Placental epithelial cell (primary cell): Measurements from ENCODE around the gene TXNL4B. TPM values are rescaled to one million over a fixed set of nuclear protein-coding genes. Genes with fewer than 3 reads are reported as not detected.

ENCODE experiments used
- total RNA-seq: library from RNA; depleted of rRNA; stranded (reverse); fragments of >200 nt; gene quantifications from 2 replicates; pipeline ENCODE4 v1.2.3, GENCODE V29; 2012

TXNL4B gene
- total RNA-seq: 5.2 and 9.8 TPM in 2 replicates

DNA sequence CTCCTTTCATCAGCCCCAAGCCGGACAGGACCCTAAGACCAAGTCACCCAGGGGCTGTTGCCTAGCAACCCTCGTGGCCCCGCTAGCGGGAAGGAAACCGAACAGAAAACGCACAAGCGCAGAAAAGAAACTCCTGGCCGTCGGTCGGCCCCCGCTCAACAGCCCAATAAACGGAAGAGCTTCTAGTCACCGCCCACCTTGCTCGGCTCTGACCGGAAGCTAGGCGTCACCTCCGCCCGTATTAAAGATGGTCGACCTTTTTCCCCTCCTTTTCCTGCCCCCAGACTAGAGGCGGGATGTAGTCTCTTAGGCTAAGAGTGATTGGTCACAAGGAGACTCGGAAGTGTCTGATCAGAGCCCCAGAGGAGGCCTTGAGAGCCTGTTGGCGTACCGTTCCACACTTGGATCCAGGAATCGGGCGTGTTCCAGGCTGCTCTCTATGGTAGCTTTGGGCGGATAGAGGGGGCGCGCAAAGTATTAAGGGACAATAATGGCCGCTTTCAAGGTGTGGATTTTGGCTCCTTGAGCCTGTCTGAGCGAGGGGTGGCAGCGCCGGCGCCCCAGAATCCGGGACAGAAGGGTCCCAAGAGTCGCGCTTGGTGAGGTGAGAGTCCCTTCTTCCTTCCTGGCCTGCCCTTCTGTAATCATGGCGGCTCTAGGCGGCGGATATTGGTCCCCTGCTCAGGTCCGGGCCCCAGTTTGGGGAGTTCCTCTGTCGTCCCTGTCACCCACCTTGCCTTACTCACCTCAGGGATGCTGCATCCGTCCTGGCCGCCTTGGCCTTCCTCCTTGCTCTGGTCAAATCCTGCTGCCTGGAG is at the start of gene TXNL4B, which contains the start of gene DHX38:
TXNL4B (minus strand) TSS at position 173 of the 818 bp plus-strand sequence. CDS start 2,871 bp downstream, outside the sequence.
DHX38 (plus strand) TSS at position 400 of the 818 bp plus-strand sequence. CDS start 2,311 bp downstream, outside the sequence.

DNA sequence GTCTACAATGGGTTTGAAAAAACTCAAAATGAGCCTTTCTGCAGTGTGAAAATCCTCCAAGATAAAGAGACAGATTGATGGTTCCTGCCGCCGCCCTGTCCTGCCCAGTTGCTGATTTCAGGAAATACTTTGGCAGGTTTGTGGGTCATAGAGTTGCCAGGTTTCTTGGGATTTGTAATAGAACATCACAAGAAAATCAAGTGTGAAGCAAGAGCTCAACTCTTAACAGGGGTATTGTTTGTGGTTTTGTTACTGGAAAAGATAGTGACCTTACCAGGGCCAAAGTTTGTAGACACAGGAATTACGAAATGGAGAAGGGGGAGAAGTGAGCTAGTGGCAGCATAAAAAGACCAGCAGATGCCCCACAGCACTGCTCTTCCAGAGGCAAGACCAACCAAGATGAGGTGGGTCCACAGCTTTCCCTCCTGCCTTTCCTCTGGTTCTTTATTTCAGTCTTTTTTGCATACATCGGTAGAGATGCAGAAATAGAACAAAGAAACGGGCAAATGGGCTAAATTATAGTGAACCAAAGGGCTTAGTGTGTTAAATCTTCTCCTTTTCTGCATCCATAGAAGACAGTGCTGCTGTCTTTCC is 39.1 kb downstream of the TXNL4B start, which contains the start of gene HP:
HP (plus strand) TSS at position 252 of the 594 bp plus-strand sequence; CDS start at position 400, 148 bp downstream.

Other genes with a start within 250 kb of the TXNL4B start
- 14.1 and 17.4 TPM in 2 replicates for gene ATXN1L, start 247.6 kb downstream of the TXNL4B start, total RNA-seq
- 7.4 and 12.2 TPM in 2 replicates for gene ZNF821, start 209.4 kb downstream of the TXNL4B start, total RNA-seq
- gene IST1, start 198.1 kb downstream of the TXNL4B start, total RNA-seq: 194 and 208 TPM in 2 replicates
- under 0.01 TPM in 1 of 2 replicates, not detected in the other for gene PKD1L3, start 93.2 kb downstream of the TXNL4B start, total RNA-seq
- gene DHODH, start 84.9 kb downstream of the TXNL4B start, total RNA-seq: 0.79 and 3.7 TPM in 2 replicates
- not detected in 2 replicates for gene HP, start 39.1 kb downstream of the TXNL4B start, total RNA-seq
- not detected in 2 replicates for gene HPR, start 30.4 kb downstream of the TXNL4B start, total RNA-seq
- 36.7 and 49.9 TPM in 2 replicates for gene DHX38, start 227 bp upstream of the TXNL4B start, total RNA-seq
- gene PMFBP1, start 78.5 kb upstream of the TXNL4B start, total RNA-seq: 0.39 and 1.4 TPM in 2 replicates